HCT116 (cell line): Measurements from ENCODE around the gene KSR2.

ENCODE experiments used
- EZH2 ChIP-seq: fragments of 200-600 bp; sonication (generic); IDR thresholded peaks from 2 replicates; pipeline ENCODE4 v1.6.1; 2017; ENCODE audit warnings: antibody characterized with exemption, mixed run types
- POLR2A ChIP-seq: IDR thresholded peaks from 2 replicates; pipeline ENCODE4 v1.7.0; 2011; ENCODE audit warnings: borderline replicate concordance; ENCODE audit not compliant: insufficient read depth, insufficient read length; ENCODE audit errors: extremely low read depth
- TF ChIP-seq, protein P1 (sequence below), 3 experiments: fragments of 200-600 bp in 1 of 3; sonication (generic) in 1 of 3; IDR thresholded peaks in 2 of 3; conservative IDR thresholded peaks in 1 of 3; 2 replicates each; pipeline ENCODE4 v1.5.1; 2012 to 2017; ENCODE audit warnings: low read depth in 2 of 3, low read length in 2 of 3, antibody characterized with exemption in 1 of 3, borderline replicate concordance in 1 of 3, control low read depth in 1 of 3, mild to moderate bottlenecking in 1 of 3, mixed read lengths in 1 of 3, mixed run types in 1 of 3, moderate library complexity in 1 of 3; ENCODE audit not compliant: insufficient read depth in 1 of 3

DNA sequence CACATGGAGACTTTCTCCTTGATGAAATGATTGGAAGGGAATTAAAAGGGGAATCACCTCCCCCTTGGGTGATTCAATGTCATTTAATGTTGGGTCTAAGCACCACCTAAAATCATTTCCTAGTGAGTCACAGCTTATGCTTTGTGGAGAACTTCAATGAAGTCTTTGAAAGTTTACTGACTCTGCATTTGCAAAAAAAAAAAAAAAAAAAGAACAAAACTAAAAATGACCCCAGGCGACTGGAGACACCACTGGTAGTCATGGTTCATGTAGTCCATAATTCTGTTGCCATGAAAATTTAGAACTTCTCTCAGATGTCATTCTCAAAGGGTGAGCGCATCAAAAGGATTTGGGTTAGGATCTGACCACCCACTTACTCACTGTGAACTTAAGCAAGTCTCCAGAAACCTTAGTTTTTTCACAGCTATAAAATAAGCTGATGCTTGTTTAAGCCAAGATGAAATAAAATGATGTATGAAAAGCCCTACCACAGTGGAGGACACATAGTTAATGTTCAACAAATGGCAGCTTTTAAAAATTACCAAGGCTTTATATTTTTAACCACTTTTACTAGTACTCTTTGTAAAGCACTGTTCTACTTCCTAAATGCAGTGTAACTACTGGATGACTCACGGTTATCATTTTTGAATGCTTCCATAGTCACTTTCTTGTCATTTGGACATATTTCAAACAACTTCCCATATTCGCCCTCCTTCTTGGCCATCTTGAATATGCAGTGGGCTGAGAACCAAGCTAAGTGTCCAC is 18.1 kb upstream of the KSR2 start:
- no peak for TF ChIP-seq POLR2A
- no peak for TF ChIP-seq EZH2
- TF ChIP-seq, protein P1, sequence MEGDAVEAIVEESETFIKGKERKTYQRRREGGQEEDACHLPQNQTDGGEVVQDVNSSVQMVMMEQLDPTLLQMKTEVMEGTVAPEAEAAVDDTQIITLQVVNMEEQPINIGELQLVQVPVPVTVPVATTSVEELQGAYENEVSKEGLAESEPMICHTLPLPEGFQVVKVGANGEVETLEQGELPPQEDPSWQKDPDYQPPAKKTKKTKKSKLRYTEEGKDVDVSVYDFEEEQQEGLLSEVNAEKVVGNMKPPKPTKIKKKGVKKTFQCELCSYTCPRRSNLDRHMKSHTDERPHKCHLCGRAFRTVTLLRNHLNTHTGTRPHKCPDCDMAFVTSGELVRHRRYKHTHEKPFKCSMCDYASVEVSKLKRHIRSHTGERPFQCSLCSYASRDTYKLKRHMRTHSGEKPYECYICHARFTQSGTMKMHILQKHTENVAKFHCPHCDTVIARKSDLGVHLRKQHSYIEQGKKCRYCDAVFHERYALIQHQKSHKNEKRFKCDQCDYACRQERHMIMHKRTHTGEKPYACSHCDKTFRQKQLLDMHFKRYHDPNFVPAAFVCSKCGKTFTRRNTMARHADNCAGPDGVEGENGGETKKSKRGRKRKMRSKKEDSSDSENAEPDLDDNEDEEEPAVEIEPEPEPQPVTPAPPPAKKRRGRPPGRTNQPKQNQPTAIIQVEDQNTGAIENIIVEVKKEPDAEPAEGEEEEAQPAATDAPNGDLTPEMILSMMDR (IDR thresholded peaks at IDR 0.05 in 2 of 3, conservative IDR thresholded peaks at IDR 0.05 in 1 of 3; ENCODE audit: borderline replicate concordance in 1 of 3, insufficient read depth in 1 of 3, low read depth in 2 of 3, low read length in 2 of 3): no peak
